WTC11 (cell line): ENCODE results near the gene NRXN3. TPM values are rescaled to one million over a fixed set of nuclear protein-coding genes. Genes with fewer than 3 reads are reported as not detected.

ENCODE experiments used
- ATAC-seq: fragments of 200-7000 bp; cut with Tn5 transposase; 2 replicates; pipeline ENCODE4 v1.10.0; 2021; ENCODE audit warnings: mild to moderate bottlenecking, moderate library complexity
- CTCF ChIA-PET: fragments of 300-600 bp; sonication (Branson Sonifier 250); formaldehyde crosslinking; loops from one replicate; lab custom pipeline; 2021; ENCODE audit warnings: antibody characterized with exemption; lab: Charles Lee
- POLR2A ChIA-PET: fragments of 350-600 bp; sonication (Branson Sonifier 250); formaldehyde crosslinking; loops from one replicate; lab custom pipeline; 2021; ENCODE audit warnings: antibody characterized with exemption; lab: Charles Lee
- DNase-seq: peaks from one replicate; pipeline ENCODE4 v3.0.0; 2021; ENCODE audit warnings: low spot score
- H3K27ac Mint-ChIP-seq: 2 replicates; pipeline ENCODE4 v1.8.0; 2021; ENCODE audit warnings: mixed read lengths
- H3K27me3 Mint-ChIP-seq: 2 replicates; pipeline ENCODE4 v1.8.0; 2021; ENCODE audit warnings: low read depth, mild to moderate bottlenecking, moderate library complexity, mixed read lengths
- H3K36me3 Mint-ChIP-seq: 2 replicates; pipeline ENCODE4 v1.8.0; 2021; ENCODE audit warnings: mixed read lengths
- H3K4me1 Mint-ChIP-seq: 2 replicates; pipeline ENCODE4 v1.8.0; 2022; ENCODE audit warnings: mixed read lengths
- H3K4me3 Mint-ChIP-seq: 2 replicates; pipeline ENCODE4 v1.8.0; 2021; ENCODE audit warnings: mild to moderate bottlenecking, moderate library complexity, mixed read lengths
- H3K9me3 Mint-ChIP-seq: 2 replicates; pipeline ENCODE4 v1.8.0; 2021; ENCODE audit warnings: mixed read lengths
- ARID4B ChIP-seq: sonication (generic); formaldehyde crosslinking; IDR thresholded peaks from 2 replicates; pipeline ENCODE4 v1.8.0; 2023; ENCODE audit warnings: missing genetic modification reagents, mild to moderate bottlenecking, borderline replicate concordance
- CDX4 ChIP-seq: fragments of 250-450 bp; sonication (Bioruptor Pico); IDR thresholded peaks from 2 replicates; pipeline ENCODE4 v1.9.0; 2021; ENCODE audit warnings: moderate library complexity, mild to moderate bottlenecking, inconsistent platforms, borderline replicate concordance
- CTCF ChIP-seq: fragments of 200-600 bp; IDR thresholded peaks from 2 replicates; pipeline ENCODE4 v1.8.0; 2022; ENCODE audit warnings: antibody characterized with exemption
- E2F4 ChIP-seq: sonication (generic); formaldehyde crosslinking; IDR thresholded peaks from 2 replicates; pipeline ENCODE4 v1.8.1; 2022; ENCODE audit warnings: low read depth, mild to moderate bottlenecking, moderate library complexity, missing genetic modification reagents, borderline replicate concordance
- E2F5 ChIP-seq: sonication (generic); formaldehyde crosslinking; IDR thresholded peaks from 2 replicates; pipeline ENCODE4 v1.8.1; 2022; ENCODE audit warnings: mild to moderate bottlenecking, moderate library complexity, missing genetic modification reagents
- ETV6 ChIP-seq: sonication (generic); formaldehyde crosslinking; IDR thresholded peaks from 2 replicates; pipeline ENCODE4 v1.8.1; 2022; ENCODE audit warnings: mild to moderate bottlenecking, missing genetic modification reagents
- GTF2I ChIP-seq: fragments of 250-450 bp; sonication (Bioruptor Pico); conservative IDR thresholded peaks from 2 replicates; pipeline ENCODE4 v1.4.0; 2021; ENCODE audit warnings: mild to moderate bottlenecking
- IRF1 ChIP-seq: sonication (generic); formaldehyde crosslinking; IDR thresholded peaks from 2 replicates; pipeline ENCODE4 v1.8.0; 2023; ENCODE audit warnings: missing genetic modification reagents
- JUN ChIP-seq: sonication (generic); formaldehyde crosslinking; IDR thresholded peaks from 2 replicates; pipeline ENCODE4 v1.8.0; 2023; ENCODE audit warnings: mild to moderate bottlenecking, missing genetic modification reagents
- MAX ChIP-seq: sonication (generic); formaldehyde crosslinking; IDR thresholded peaks from 2 replicates; pipeline ENCODE4 v1.8.0; 2022; ENCODE audit warnings: mild to moderate bottlenecking, missing genetic modification reagents
- NR1H2 ChIP-seq: sonication (generic); formaldehyde crosslinking; IDR thresholded peaks from 2 replicates; pipeline ENCODE4 v1.9.0; 2021; ENCODE audit warnings: mild to moderate bottlenecking, moderate library complexity, missing genetic modification reagents
- NR2C2 ChIP-seq: sonication (generic); formaldehyde crosslinking; IDR thresholded peaks from 2 replicates; pipeline ENCODE4 v1.8.0; 2022; ENCODE audit warnings: mild to moderate bottlenecking, missing genetic modification reagents
- NR3C1 ChIP-seq: sonication (generic); formaldehyde crosslinking; conservative IDR thresholded peaks from 2 replicates; pipeline ENCODE4 v1.8.1; 2023; ENCODE audit warnings: low read depth, mild to moderate bottlenecking, missing genetic modification reagents
- PRRX2 ChIP-seq: fragments of 250-450 bp; sonication (Bioruptor Pico); IDR thresholded peaks from 2 replicates; pipeline ENCODE4 v1.8.0; 2021; ENCODE audit warnings: mild to moderate bottlenecking
- ZNF232 ChIP-seq: sonication (generic); formaldehyde crosslinking; IDR thresholded peaks from 2 replicates; pipeline ENCODE4 v1.8.0; 2022; ENCODE audit warnings: mild to moderate bottlenecking, missing genetic modification reagents
- ZNF396 ChIP-seq: fragments of 250-450 bp; sonication (Bioruptor Pico); IDR thresholded peaks from 2 replicates; pipeline ENCODE4 v1.8.0; 2021; ENCODE audit warnings: mild to moderate bottlenecking, moderate library complexity, borderline replicate concordance
- ZNF425 ChIP-seq: fragments of 250-450 bp; sonication (Bioruptor Pico); conservative IDR thresholded peaks from 2 replicates; pipeline ENCODE4 v1.9.0; 2021; ENCODE audit warnings: mild to moderate bottlenecking
- total RNA-seq: library from RNA; stranded (reverse); gene quantifications from 3 replicates; pipeline ENCODE4 v1.2.3, GENCODE V29; 2021

The NRXN3 gene
- total RNA-seq, 1 experiment from 2014 or later = 3.0 TPM

- H3K4me1 Mint-ChIP-seq = 0 out of 2 replicates have a peak, but pooled peaks cover 3% of the 10 kb centered on the region
- ATAC-seq (no peak), DNase-seq (no peak)
- no peaks in the 10 kb centered on the region for H3K27me3 Mint-ChIP-seq
- POLR2A ChIA-PET = no interaction called here
- TF ChIP-seq JUN (CRISPR knock-in tag) = no peak
- TF ChIP-seq GTF2I = no peak
- TF ChIP-seq MAX (CRISPR knock-in tag) = no peak
- TF ChIP-seq NR3C1 = no peak
- TF ChIP-seq E2F5 (CRISPR knock-in tag) = no peak
- TF ChIP-seq ZNF425 (CRISPR knock-in tag) = no peak
- TF ChIP-seq E2F4 = no peak
- TF ChIP-seq NR2C2 (CRISPR knock-in tag) = no peak
- TF ChIP-seq CTCF = no peak
- no peak for TF ChIP-seq PRRX2
- no peak for TF ChIP-seq ETV6 (CRISPR knock-in tag)
- TF ChIP-seq IRF1 (CRISPR knock-in tag) = no peak
- no peak for TF ChIP-seq ZNF396 (CRISPR knock-in tag)
- TF ChIP-seq ZNF232 (CRISPR knock-in tag) = no peak
- TF ChIP-seq CDX4 (CRISPR knock-in tag) = no peak
- TF ChIP-seq ARID4B (CRISPR knock-in tag) = no peak
- TF ChIP-seq NR1H2 (CRISPR knock-in tag) = no peak
- H3K36me3 Mint-ChIP-seq = peaks cover 4% of the 10 kb centered on the region; the same call in 1 of the 2 replicates
- no peak overlapping the region for H3K4me3 Mint-ChIP-seq
- no peak overlapping the region for H3K27ac Mint-ChIP-seq
- CTCF ChIA-PET = no interaction called here
- peaks cover 41% of the 10 kb centered on the region for H3K9me3 Mint-ChIP-seq
Observed at GRCh38 chr14:79199217-79199616, 1029.0 kb downstream of the NRXN3 start.
